ENCODE measurements around the gene OLIG3.

DNA sequence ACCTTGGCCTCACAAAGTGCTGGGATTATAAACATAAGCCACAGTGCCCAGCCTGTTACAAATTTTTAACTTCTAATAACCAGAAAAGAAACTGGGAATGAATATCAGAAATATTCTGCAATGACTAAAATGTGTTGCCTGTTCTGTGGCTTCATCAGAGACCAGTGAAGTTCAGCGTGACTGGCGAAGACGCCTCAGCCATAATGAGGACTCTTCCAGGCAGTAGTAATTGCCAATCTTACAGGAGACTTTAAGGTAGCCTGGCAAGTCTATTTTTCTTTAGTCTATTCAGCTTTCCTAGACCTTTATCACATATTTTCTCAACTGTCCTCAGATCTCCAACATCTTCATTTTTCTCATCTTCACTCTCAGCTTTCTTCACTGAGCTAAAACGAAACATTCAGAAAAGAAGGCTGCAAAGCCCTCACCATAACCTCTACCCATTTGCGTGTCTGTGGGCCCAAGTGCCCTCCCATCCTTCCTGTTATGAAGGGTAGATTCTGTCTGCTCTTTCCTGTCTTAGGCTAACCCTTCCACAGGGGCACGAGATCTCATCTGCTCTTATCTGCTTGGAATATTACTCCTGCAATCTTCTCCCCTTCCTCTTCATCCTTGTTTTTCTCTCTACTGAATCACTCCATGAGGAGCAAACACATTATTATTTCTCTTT, 42.0 kb upstream of the OLIG3 start:
- no peak for TF ChIP-seq POLR2A (IDR thresholded peaks at IDR 0.05)
- TF ChIP-seq, protein P1, sequence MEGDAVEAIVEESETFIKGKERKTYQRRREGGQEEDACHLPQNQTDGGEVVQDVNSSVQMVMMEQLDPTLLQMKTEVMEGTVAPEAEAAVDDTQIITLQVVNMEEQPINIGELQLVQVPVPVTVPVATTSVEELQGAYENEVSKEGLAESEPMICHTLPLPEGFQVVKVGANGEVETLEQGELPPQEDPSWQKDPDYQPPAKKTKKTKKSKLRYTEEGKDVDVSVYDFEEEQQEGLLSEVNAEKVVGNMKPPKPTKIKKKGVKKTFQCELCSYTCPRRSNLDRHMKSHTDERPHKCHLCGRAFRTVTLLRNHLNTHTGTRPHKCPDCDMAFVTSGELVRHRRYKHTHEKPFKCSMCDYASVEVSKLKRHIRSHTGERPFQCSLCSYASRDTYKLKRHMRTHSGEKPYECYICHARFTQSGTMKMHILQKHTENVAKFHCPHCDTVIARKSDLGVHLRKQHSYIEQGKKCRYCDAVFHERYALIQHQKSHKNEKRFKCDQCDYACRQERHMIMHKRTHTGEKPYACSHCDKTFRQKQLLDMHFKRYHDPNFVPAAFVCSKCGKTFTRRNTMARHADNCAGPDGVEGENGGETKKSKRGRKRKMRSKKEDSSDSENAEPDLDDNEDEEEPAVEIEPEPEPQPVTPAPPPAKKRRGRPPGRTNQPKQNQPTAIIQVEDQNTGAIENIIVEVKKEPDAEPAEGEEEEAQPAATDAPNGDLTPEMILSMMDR (IDR thresholded peaks at IDR 0.05), result no peak
